ENCODE results near the gene TBC1D5.

GRCh38 chr3:17782751-17783150 is 40.3 kb upstream of the TBC1D5 start:
- TF ChIP-seq CTCF (IDR thresholded peaks at IDR 0.05) (no peak), POLR2AphosphoS5 (IDR thresholded peaks at IDR 0.05) (no peak)

Measured in breast epithelium (tissue), 3 donors.